ENCODE results near the gene SPNS1.
"Not testable (repeated sequence)": the region's sequence is repeated elsewhere in the genome, so short reads cannot be mapped to it uniquely, and the experiment has no call there.

The SPNS1 gene

DNA sequence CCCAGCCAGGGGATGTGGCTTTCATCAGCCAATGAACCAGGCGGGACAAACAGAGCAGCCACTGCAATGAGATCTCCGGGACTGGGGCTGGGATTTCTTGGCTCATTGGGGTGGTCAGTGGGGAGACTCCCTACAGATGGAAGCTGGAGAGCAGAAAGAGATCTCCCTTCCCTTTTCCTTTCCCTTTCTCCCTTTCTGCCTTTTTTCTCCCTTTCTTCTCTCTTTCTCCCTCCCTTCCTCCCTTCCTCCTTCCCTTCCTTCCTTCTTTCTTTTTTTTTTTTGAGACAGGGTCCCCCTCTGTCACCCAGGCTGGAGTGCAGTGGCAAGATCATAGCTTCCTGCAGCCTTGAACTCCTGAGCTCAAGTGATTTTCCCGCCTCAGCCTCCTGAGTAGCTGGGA is 24.3 kb downstream of the SPNS1 start:
- no peak overlapping the region for H3K27ac ChIP-seq
- TF ChIP-seq, protein P1, sequence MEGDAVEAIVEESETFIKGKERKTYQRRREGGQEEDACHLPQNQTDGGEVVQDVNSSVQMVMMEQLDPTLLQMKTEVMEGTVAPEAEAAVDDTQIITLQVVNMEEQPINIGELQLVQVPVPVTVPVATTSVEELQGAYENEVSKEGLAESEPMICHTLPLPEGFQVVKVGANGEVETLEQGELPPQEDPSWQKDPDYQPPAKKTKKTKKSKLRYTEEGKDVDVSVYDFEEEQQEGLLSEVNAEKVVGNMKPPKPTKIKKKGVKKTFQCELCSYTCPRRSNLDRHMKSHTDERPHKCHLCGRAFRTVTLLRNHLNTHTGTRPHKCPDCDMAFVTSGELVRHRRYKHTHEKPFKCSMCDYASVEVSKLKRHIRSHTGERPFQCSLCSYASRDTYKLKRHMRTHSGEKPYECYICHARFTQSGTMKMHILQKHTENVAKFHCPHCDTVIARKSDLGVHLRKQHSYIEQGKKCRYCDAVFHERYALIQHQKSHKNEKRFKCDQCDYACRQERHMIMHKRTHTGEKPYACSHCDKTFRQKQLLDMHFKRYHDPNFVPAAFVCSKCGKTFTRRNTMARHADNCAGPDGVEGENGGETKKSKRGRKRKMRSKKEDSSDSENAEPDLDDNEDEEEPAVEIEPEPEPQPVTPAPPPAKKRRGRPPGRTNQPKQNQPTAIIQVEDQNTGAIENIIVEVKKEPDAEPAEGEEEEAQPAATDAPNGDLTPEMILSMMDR (conservative IDR thresholded peaks at IDR 0.05): no peak

DNA sequence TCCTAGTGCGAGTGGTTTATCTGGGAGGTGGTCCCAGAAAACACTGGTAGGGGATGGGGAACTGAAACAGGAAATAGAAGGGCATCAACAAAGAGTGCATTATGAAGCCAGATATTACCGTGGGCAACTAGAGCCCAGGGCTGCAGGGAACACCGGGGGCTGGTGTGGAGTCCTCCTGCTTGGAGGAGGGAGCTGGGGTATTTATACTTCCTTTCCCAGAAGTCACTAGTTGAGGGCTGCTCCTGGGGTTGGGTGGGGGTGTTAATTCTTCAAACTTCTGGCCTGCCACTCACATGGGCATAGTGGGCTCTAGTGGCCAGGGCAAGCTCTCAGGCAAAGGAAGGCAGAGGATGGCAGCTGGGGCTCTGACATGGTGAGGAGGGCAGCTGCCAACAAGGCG is 25.0 kb downstream of the SPNS1 start:
- H3K27ac ChIP-seq: no peak overlapping the region
- TF ChIP-seq, protein P1 (conservative IDR thresholded peaks at IDR 0.05): no peak

DNA sequence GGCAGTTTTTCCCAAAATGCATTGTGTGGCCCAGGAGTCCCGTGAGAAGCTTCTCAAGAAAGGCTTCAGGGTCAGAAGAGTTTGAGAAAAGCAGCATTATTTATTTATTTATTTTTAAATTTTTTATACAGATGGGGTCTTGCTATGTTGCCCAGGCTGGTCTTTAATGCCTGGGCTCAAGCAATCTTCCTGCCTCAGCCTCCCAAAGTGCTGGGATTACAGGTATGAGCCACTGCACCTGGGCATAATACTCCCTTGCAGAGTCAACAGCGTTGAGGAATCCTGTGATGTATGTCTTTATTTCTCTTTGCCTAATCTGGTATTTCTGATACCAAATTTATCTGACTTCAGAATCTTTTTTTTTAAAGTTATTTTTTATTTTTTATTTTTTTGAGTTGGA is 25.4 kb downstream of the SPNS1 start:
- TF ChIP-seq, protein P1 (conservative IDR thresholded peaks at IDR 0.05): no peak

DNA sequence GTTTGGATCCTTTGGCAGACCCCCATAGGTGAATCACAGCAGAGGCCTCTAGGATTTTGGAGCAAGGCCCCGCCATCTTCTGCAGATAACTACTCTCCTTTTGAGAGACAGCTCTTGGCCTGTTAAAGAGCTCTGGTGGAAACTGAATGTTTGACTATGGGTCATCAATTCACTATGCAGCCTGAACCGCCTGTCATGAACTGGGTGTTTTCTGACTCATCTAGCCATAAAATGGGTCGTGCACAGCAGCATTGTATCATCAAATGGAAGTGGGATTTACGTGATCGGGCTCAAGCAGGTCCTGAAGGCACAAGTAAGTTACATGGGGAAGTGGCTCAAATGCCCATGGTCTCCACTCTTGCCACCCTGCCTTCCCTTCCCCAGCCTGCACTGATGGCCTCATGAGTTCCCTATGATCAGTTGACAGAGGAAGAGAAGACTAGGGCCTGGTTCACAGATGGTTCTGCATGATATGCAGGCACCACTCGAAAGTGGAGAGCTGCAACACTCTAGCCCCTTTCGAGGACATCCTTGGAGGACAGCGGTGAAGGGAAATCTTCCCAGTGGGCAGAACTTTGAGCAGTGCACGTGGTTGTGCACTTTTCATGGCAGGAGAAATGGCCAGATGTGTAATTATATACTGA is 30.0 kb downstream of the SPNS1 start:
- H3K27ac ChIP-seq: not testable (repeated sequence)

More for the DNA sequence above, 25.4 kb downstream of the SPNS1 start:
- H3K27ac ChIP-seq: no peak overlapping the region

DNA sequence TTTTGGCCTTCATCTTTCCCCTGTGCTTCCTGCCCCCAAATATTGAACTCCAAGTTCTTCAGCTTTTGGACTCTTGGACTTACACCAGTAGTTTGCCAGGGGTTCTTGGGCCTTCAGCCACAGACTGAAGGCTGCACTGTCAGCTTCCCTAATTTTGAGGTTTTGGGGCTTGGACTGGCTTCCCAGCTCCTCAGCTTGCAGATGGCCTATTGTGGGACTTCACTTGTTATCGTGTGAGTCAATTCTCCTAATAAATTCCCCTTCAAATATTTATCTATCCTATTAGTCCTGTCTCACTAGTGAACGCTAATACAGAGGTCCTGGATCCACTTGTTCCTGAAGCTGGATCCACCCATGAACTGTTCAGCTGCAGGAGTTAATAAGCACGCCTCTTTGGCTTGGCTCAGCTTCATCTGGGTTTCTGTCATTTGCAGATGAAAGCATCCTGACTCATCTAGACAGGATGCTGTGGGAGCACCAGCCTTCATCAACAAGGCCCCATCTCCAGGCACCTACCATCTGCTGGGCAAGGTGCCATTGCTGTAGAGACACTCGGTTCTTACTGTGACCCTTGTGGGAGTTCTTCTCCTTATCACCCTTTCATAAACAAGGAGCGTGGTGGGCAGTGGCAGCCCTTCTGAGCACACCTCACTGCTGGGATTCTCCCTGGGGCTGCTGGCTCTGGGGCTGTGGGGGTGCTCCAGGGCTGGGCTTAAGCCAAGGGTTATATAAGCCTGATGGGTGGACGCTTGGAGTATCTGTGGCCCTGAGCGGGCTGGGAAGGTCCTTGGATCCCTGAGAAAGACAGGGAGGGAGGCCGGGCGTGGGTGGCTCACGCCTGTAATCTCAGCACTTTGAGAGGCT is 33.4 kb downstream of the SPNS1 start:
- TF ChIP-seq, protein P1 (conservative IDR thresholded peaks at IDR 0.05): no peak
- H3K27ac ChIP-seq: no peak overlapping the region

DNA sequence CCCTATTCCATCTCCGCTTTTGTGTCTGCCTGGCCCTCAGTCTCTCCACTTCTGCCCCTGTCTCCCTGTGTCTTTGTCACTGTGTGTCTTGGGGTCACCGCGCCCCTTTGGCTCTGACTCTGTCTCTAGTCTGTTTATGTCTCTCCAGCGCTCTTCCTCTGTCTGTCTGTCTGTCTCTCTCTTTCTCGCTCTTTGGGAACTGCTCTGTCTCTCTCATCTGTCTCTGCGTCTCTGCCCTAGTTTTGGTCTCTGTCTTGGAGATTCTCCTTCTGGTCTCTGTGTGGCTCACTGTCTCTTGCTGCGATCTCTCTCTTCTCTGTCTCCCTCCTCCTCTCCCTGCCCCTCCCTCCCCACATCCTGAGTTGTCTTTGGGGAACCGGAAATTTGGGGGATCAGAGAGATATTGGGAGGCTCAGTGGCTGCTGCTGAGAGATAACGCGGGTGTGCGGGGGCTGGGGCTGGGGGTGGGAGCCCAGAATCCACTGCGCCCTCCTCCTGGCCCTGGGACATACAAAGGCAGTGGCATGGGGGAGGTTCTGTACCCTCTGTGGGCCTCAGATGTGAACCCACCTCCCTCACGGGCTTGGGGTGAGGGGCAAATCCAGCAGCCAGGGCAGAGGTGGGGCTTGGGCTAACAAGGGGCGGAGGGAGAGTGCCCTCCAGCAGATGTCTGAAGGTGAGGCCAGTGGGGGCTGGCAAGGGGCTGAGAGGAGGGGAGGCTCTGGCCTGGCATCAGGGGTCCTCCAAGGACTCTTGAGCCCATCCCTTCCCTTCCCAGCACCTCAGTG is 34.7 kb downstream of the SPNS1 start:
- H3K27ac ChIP-seq: no peak overlapping the region
- TF ChIP-seq, protein P1 (conservative IDR thresholded peaks at IDR 0.05): no peak

DNA sequence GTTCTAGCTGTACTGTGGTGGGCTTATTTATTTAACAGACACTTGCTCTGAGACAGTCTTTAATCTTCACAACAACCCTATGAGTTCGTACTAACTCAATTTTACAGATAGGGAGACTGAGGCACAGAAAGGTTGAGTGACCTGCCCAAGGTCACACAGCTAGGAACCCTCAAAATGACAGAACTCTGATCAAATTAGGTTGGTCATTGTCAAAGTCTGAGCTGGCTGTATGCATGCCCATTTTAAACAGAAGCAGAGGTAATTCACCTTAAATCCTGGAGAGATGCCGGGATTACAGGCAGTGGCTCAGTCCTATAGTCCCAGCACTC is 35.2 kb downstream of the SPNS1 start:
- TF ChIP-seq, protein P1 (conservative IDR thresholded peaks at IDR 0.05): no peak
- no peak overlapping the region for H3K27ac ChIP-seq
